ENCODE results near the gene LEMD2.

Gene LEMD2

DNA sequence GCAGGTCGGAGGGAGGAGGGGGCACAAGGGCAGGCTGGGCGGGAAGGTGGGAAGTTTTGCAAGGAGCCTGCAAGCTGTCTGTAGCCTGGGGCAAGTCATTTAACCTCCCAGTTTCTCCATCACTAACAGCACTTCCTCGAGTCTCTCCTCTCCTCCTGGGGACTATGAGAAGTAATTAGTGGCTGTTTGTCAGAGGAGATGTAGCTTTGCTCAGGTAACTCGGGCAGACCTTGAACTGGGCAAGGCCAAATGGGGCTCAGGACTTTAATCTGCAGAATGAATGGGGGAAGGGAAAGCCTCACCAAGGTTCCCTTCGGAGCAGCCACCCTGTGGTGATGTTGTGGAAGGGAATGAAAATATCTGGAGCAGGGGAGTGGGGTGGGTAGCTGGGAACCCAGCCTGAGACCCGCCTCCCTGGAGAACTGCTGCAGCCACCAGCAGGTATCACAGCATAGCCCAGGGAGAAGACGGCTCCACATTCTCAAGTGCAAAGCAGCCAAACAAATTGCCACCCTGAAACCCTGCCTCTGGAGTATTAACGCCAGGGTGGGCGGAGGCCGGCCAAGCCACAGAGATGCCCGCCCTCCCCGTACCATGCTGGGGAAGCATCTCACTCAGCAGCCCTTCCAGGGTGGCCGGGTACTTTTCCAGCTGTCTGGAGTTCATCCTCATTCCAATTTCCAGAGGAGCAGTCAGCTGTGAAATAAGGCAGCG is 6.1 kb upstream of the LEMD2 start:
- no peak for DNase-seq (ENCODE audit: low spot score)

DNA sequence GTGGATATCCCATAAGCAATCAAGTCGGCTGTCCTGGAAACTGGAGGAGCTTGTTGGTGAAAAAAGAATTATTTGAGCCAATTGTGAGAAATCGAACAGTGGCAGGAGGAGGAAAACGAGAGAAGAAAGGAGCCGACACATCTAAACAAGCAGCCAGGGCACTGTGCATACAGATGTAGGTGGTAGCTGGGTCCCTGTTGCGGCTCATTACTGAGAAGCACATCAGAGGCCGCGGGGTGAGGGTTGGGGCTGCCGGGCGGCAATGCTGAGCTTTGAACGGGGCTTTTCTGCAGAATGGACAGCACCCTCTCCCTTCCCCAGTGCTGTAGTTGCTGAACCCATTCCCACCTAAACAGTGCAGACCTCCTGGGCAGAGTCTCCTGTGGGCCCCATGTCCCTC is 4.1 kb upstream of the LEMD2 start:
- no peak for DNase-seq (ENCODE audit: low spot score)

DNA sequence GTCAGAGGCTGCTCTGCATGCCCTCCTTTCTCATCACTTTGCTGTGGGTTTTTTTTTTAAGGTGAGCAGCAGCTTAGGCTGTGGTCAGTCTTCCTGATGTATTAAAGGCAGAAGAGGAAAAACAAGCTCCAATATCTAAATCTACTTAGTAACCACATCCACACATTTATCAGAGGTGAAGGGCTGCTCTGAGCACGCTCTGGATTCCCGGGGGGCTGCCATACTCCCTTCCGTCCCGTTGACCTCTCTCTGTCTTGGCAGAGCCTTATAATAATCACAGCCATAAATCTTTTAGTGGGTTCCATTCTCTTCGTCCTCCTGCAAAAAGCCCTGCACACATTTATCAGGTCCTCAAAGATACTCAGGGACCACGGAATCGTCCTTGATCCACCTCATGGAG is 2.7 kb upstream of the LEMD2 start:
- DNase-seq (ENCODE audit: low spot score) = no peak

DNA sequence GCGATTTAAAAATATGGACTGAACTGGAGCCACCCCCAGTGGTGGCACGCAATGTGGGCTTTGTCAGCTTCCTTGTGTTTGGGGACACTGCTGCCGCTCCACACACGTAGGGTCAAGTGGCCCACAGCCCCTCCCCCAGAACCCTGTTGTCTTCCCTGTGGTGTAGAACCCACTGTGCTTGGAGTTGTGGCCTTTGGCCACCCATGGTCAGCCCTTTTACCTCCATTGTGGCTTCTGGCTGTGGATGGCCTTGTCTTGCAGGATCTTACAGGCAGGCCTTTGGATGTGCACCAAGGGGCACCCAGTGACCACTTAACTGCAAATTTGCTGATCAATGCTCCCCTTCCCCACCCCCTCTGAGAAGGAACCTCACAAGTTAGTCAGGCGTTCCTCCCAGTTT is 2.0 kb upstream of the LEMD2 start:
- DNase-seq (ENCODE audit: low spot score) = no peak

DNA sequence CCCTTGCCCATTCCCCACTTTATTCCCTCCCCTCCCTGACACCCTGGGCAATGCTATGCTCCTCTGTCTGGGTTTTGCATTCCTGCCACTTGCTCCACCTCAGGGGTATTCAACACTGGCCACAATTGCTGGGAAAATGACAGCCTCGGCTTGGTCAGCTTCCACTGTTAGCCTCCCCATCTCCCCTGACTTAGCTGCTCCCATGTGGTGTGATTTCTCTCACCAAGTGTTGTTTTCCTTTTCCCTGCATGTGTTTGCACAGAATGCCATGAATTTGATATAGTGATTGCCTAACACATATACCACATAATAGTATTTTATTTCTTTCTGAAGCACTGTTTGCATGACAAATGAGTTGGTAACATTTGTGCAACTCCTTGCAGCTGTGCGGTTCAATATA is 1.4 kb upstream of the LEMD2 start:
- DNase-seq (ENCODE audit: low spot score) = no peak

DNA sequence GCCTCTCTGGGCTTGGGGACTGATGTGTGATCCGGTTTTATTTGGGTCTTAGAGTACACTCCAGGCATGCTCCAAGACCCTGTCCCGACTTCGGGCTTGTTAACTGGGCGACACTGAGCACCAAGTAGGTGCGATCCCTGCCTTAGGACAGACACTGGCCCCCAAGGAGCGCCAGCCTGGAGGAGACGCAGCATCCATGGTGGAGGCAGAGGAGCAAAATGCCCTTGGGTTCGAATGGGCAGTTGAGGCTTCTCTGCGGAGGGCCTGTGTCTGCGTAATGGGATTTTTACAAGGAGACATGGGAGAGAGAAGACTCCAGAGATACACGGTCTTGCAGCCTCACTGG is 593 bp upstream of the LEMD2 start:
- no peak for DNase-seq (ENCODE audit: low spot score)

DNA sequence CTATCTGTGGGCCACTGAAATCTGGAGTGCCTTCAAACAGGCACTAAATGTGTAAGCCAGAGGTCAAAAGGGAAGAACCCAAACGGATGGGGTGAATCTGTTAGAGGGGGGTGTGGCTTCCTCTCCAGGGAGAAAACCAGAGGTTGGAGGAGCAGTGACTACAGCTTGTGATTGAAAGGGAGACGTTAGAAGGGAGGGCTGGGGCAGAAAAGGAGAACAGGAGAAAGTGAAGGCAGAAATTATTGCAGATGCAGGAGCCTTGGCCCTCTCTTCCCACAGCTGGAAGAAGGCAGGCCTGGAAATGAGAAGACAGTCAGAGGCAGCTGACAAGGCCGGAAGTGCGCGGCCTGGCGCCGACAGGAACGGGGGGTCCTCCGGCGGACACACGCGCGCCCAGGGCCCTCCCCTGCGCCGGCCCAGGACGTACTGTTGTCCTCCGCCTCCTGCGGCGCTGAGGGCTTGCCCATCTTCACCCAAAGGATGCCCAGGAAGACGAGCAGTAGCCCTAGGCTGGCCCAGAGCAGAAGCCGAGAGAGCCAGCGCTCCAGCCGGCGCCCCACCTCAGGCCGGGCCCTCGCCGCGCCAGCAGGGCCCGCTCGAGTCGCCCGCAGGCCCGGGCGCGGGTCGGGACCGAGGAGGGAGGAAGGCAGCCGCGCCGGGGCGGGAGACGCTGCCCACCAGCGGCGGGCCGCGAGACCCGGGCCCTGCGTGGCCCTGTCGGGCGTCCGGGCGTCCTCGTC is 806 bp downstream of the LEMD2 start:
- peak; percentile 88 for DNase-seq (ENCODE audit: low spot score)

DNA sequence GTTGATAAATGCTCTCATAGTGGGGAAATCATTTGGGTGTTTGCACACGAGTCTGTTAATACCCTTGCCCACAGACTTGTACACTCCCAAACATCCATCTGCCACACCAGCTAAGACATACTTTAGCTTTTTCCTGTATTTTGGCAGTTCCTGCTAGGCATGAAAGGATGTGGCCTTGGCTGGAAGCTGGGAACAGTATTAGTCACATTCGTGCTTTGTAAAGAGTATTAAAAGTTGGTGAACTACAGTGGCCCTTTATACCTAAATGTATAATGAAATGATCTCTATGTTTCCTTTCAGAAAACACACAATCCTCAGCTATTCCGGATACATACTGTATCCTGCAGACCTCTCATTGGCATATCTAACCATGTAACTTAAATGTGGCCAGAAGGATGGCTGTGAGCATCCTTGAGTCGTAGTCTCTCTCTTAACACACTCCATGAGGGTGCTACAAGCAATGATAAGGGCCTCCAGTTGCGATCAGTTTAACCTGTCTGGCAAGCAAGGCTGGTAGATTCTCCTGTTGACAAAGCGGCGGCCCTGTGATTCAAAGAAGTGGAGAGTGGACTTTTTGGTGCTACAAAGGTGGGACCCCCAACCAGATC is 1.5 kb downstream of the LEMD2 start:
- DNase-seq (ENCODE audit: low spot score) = no peak

DNA sequence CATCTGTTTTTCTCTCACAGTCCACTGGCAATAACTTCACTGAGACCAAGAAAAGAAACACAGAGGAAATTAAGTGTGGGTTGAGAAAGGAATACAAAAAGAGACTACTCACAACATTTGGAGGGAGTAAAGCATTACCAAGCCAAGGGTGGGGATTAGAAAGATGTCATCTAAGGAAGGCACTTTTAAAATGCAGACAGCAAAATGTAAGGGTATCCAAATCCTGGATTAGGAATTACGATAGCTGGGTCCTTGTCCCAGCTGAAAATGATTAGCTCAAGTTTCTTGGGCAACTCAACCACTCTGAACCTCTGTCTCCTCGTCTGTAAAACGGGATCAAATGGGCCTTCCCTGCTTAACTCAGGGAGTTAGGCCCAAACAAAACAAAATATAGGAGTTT is 2.2 kb downstream of the LEMD2 start:
- no peak for DNase-seq (ENCODE audit: low spot score)

DNA sequence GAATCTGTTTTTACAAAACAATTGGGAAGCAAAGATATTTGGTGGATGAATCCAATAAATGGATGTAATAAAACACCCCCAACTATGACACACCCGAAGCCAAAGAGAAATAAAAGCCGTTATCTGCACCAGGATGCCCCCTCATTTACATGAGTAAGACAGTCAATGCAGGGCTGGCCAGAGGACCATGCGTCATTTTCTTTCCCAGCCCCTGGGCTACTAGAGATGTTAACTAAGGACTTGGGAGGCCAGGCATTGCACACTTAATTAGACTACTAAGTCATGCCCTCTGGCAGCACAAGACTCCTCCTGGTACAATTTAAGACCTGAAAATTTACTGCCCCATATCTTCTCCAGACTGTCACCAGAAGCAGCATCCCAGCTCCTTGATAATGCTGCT is 3.2 kb downstream of the LEMD2 start:
- DNase-seq (ENCODE audit: low spot score) = no peak

DNA sequence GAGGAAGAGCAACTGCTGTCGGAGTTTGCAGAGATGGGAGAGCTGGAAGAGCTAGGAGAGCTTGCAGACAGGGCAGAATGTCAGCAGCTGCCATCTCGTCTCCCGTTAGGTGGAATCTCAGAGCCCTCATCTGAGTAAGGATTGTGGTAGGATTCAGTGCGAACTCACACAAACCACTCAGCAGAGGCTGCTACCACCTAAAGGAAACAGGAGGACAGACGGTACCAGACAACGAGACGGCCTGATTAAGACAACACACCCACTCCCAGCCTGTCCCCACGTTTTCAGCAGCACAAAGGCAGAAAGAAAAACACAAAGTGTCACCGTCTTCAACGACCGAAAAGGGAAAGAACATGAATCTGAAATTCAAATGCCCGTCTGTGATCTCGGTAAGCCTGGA is 4.1 kb downstream of the LEMD2 start:
- DNase-seq (ENCODE audit: low spot score) = no peak

DNA sequence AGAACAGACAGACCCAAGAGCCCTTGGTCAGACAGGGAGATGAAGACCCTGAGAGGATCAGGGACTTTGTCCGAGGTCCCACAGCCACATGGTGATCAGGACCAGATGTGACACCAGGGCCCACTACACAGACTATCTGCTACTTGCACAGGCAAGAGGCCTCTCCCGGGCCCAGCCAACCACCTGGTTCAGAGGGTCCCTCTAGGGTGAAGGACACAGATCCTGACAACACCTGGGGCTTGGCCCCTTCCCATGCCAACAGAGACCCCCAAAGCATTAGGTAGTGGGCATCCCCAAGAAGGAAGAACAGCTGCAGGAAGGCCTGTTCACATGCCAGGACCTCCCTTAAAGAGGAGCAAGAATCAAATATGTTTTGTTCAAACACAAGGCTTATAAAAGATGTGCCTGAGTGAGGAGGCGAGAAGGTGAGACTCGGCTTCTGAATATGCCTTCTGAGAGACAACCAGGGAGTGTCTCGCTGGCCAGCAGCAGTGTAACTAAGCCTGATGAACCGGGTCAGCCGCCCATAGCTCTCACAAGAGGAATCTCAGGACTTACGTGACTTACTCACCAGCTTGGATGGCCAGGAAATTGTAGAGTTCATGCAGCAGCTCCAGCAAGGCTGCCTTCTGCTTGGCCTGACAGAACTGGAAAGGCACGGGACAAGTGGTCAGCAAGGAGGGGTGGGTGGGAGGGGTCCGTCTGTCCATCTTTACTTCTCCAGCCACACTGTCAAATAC is 5.0 kb downstream of the LEMD2 start:
- no peak for DNase-seq (ENCODE audit: low spot score)

DNA sequence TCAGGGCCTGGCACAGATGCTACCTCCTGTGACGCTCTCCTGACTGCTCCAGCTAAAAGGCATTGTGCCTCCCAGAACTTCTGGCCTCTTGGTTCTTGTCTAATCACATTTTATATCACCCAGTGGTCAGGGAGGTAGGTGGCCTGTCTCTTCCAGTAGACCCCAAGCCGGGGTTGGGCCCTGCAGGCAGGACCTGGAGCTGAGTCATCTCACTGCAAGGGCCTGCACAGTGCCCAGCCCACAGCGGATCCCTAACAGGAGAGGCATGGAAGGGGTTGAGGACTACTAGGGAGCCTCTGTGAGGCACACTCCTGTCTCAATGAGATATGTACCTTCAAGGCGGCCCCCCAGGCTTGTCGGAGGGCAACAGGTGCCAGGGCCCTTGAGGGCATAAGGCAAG is 6.4 kb downstream of the LEMD2 start:
- DNase-seq (ENCODE audit: low spot score) = no peak

DNA sequence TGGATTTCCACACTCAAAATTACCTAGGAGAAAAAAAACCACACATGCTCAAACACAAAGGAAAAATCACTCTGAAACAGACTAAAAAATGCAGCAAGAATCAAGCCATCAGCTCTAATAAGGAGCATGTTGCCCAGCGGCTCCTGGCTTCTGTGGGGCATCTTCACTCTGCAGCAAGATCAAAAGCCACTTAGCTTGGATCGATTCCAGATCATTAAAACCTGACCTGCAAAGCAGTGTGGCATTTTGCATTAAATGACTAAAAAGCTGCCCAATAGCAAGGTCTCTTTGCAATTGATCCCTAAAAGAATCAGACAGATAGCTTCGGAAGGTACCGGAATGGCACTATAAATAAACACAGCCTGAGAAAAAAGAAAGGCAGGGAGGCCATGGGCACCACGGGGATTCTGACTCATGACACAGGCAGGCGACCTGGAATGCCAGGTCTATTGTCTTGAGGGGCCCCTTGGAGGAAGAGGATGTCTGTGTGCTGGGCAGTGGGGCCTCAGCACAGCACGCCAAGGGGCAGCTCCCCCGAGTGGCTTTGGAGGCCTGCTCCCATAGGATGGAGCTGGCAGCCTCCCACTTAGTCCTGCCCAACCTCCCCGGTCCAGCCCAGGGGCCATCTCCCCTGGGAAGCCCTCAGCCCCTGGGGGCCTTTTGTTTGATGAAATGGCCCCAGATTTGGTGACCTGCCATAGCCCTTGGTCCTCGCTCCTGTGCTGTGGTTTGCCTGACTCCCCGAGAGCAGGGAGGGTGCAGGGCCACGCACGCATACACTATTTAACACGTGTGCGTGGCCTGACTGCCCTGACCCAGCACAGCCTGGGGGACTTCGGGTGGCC is 7.6 kb downstream of the LEMD2 start:
- no peak for DNase-seq (ENCODE audit: low spot score)

DNA sequence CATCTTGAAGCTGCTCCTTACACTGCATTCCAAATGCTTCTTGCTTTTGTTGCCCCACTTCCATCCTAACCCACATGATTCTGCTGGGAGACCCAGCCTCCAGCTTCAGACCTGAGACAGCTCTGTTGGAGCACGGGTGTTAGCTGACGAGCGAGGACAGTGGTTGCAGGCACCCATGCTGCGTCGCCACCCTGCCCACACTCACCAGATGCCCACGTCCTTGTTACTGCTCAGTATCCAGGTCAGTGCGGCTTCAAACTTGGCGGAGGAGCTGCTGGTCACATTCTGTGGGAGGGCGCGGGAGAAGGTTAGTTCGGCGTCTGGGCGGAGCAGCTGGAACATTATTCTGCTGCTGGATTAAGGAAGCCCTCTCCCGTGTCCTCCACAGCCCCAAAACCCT is 9.0 kb downstream of the LEMD2 start:
- no peak for DNase-seq (ENCODE audit: low spot score)

DNA sequence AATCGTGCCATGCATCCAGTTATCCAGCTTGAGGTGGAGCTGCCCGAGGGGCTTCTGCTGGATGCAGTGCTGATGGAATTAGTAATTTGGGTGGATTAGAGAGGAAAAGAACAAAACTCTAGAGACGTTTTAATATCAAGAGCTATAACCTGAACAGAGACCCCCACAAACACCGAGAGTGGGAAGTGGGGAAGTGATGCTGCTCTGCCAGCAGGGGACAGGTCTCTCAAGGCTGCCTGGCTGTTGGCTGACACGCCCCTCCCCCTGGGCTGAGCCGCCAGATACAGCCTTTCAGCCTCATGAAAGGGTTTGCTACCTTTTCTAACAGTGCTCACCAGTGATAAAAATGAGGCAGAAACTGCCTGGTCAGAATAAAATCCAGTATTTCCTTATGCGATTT is 9.6 kb downstream of the LEMD2 start:
- DNase-seq (ENCODE audit: low spot score) = no peak

DNA sequence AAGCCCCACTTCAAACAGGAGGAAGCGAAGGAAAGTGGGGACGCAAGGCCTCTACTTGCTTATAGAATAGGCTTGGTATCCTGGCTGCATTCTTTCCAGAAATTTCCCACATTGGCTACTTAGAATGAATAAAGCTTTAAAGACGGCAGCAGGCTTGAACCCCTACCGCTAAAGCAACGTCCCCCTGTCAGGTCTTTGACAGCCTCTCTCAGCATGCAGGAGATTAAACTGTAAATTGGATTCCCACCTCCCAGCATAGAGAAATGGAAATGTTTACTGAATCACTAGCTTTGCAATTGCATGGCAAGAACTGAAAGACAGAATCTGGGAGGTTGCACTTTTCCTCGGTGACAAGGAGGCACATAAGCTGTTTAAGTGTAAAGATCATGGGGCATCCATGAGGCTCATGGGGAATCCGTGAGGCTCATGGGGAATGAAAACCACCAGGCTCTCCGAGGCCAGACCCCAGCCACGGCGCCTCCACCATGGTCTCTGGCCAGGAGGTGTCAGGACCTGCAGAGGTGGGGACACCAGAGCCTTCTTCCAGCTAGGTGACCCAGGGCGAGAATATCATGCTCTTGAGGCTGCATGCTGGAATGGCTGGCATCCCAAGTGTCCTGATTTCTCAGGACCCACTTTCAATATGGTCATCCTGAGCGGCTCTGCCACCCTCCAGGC is 10.3 kb downstream of the LEMD2 start:
- no peak for DNase-seq (ENCODE audit: low spot score)

DNA sequence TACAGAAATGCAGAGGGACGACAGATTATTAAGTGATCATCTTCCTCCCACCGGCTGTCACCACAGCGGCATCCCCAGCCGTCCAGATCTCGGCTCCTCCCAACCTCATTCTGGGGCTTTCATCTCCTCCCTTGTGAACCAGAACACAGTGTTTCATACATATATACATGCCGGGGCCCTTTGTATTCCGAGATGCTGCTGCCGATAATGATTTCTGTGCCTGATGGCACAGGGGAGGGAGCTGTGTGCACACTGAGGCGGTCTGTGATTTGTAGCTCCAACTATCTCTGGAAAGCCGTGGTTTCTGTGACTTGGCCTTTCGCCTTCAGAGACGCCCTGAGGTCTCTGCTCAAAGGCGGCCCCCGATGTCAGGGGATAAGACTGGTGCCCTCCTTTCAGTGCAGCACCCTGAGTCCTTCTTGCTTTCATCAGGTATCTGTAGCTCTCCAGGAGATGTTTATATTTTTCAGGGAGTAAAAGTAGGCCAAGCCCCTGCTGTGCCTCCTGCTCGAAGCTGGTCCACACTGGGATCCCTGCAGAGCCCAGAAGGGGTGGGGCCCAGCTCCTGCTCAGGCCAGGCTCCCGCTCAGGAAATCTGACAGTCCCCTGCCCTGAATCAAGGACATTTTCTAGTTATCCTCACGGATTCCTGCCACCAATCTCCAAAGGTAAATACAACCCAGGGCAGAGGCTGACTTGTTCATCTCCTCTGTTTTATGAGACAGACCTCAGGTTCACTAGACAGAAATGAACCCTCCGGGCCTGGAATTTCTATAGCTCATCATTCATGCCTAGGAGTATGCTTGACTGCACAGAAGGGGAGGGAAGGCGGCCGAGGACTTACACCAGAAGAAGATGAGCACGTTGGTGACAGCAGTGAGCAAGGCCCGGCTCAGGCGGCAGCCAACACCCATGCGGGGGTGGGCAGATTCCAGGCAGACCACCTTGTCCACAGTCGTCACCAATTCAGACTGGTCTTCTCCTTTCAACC is 11.2 kb downstream of the LEMD2 start:
- no peak for DNase-seq (ENCODE audit: low spot score)

DNA sequence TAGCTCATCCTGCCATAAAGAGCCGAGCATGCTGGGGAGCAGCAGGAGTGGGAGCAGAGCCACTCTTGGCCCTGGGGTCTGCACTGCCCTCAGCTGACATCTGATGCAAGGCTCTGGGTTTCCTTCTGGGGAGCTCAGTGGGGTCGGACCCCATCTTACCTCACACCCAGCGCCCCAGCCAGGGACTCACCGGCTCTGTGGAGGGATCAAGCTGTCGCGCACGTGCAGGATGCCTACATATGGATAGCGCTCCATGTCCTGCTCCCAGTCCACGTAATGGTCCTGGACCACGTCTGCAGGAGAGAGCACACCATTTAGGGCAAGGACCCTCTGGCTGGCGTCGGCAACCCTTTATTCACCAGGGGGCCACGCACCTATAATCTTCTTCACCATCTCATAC is 12.2 kb downstream of the LEMD2 start:
- no peak for DNase-seq (ENCODE audit: low spot score)

DNA sequence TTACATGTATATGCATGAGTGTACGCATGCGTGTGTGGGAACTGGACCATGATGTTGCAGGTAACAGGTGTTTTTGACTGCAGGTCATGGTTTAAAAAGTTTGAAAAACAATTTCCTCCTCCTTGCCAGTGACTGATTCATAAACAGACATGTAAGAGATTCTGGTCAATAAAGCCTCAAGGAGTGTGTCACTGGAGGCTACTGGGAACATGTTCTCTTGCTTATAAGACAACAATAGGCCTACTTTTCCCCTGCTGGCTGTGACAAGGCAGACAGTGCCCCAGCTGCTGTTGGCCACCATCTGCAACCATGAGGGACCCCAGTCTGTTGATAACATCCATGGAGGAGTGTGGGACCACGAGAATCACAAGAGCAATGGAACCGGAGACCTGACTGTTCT is 12.7 kb downstream of the LEMD2 start:
- no peak for DNase-seq (ENCODE audit: low spot score)
